Parathyroid adenoma (tissue), 2 donors: ENCODE measurements around the gene EFCAB14.
A peak's percentile ranks its signal among the peaks of the same experiment; 100 is the strongest.

Experiments used
- H2AFZ ChIP-seq: fragments of 300-600 bp; sonication (generic); one replicate; pipeline ENCODE4 v1.7.0; 2017; ENCODE audit warnings: antibody characterized with exemption, mild to moderate bottlenecking
- H3K27ac ChIP-seq: fragments of 300-600 bp; sonication (generic); one replicate; pipeline ENCODE4 v1.7.0; 2017
- H3K27me3 ChIP-seq: fragments of 300-600 bp; sonication (generic); one replicate; pipeline ENCODE4 v1.7.0; 2017; ENCODE audit warnings: low read length; ENCODE audit not compliant: control insufficient read depth, insufficient read depth
- H3K36me3 ChIP-seq: fragments of 300-600 bp; sonication (generic); one replicate; pipeline ENCODE4 v1.7.0; 2017; ENCODE audit warnings: low read length; ENCODE audit not compliant: control insufficient read depth, insufficient read depth
- H3K4me1 ChIP-seq: fragments of 300-600 bp; sonication (generic); one replicate; pipeline ENCODE4 v1.7.0; 2017; ENCODE audit warnings: control low read depth
- H3K4me2 ChIP-seq: fragments of 300-600 bp; sonication (generic); one replicate; pipeline ENCODE4 v1.7.0; 2017; ENCODE audit warnings: low read length
- H3K4me3 ChIP-seq: fragments of 300-600 bp; sonication (generic); one replicate; pipeline ENCODE4 v1.7.0; 2017; ENCODE audit warnings: low read depth, low read length
- H3K79me2 ChIP-seq: fragments of 300-600 bp; sonication (generic); one replicate; pipeline ENCODE4 v1.7.0; 2017; ENCODE audit warnings: control low read depth
- H3K9ac ChIP-seq: fragments of 300-600 bp; sonication (generic); one replicate; pipeline ENCODE4 v1.7.0; 2017; ENCODE audit warnings: mild to moderate bottlenecking
- H3K9me3 ChIP-seq: fragments of 300-600 bp; sonication (generic); one replicate; pipeline ENCODE4 v1.7.0; 2017; ENCODE audit warnings: low read length; ENCODE audit not compliant: control insufficient read depth
- TF ChIP-seq, protein P1 (sequence below): fragments of 300-600 bp; sonication (generic); IDR thresholded peaks from one replicate; pipeline ENCODE4 v1.7.0; 2017; ENCODE audit warnings: antibody characterized with exemption, mild to moderate bottlenecking
- donor health status: primary hyperparathyroidism.

The EFCAB14 gene

DNA sequence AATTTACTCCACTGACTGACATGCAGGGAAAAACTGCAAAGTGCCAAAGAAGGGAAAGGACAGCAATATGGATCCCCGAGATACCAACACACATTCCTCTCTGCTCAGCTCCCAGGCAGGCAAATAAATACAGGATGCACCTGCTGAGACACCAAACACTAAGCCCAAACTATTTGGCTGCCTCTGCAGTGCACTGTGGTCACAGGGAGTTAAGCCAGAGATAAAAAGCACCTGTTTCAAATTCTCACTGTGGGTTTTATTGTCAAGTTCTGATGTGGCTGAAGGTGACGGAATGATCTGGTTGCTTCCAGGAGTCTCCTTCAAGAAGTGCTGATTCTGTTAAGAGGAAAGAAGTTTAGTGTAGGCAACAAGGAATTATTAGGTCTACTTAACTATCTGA, 29.6 kb downstream of the EFCAB14 start:
- TF ChIP-seq, protein P1, sequence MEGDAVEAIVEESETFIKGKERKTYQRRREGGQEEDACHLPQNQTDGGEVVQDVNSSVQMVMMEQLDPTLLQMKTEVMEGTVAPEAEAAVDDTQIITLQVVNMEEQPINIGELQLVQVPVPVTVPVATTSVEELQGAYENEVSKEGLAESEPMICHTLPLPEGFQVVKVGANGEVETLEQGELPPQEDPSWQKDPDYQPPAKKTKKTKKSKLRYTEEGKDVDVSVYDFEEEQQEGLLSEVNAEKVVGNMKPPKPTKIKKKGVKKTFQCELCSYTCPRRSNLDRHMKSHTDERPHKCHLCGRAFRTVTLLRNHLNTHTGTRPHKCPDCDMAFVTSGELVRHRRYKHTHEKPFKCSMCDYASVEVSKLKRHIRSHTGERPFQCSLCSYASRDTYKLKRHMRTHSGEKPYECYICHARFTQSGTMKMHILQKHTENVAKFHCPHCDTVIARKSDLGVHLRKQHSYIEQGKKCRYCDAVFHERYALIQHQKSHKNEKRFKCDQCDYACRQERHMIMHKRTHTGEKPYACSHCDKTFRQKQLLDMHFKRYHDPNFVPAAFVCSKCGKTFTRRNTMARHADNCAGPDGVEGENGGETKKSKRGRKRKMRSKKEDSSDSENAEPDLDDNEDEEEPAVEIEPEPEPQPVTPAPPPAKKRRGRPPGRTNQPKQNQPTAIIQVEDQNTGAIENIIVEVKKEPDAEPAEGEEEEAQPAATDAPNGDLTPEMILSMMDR: no peak
- Histone ChIP-seq H3K36me3 (no peaks in the 10 kb centered on the region), H3K4me2 (no peak overlapping the region), H3K9me3 (no peaks in the 10 kb centered on the region), H3K27me3 (no peaks in the 10 kb centered on the region), H3K27ac (no peak overlapping the region), H3K4me3 (no peak overlapping the region), H3K4me1 (peaks cover 23% of the 10 kb centered on the region), H3K79me2 (no peaks in the 10 kb centered on the region), H2AFZ (no peak overlapping the region), H3K9ac (no peak overlapping the region)

DNA sequence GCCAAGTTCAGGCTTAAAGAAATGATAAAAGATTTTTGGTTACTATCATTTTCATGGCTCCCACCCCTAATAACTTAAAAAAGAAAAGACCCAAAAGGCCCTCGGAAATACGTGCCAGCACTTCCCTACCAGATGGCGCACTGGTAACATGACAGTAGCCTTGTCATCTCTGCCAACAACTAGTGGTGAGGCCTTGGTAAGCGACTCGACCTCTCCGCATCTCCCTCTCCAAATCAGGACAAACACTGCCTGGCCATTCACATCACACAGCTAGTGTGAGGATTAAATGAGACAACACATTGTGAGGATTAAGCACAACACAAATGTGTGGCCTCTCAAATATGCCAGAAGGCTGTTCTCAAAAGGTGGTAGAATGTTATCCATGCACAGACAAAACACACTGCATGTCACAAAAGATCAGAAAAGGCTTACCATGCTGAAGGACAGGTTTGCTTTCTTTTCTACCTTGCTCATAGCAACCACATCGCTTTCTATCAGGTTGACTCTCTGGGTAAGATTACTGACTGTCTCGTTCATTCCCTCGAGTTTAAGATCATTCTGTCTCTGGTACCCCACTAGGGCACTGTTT, 30.9 kb downstream of the EFCAB14 start:
- Histone ChIP-seq H3K27ac (no peak overlapping the region), H3K4me3 (no peak overlapping the region), H3K9ac (no peak overlapping the region)

DNA sequence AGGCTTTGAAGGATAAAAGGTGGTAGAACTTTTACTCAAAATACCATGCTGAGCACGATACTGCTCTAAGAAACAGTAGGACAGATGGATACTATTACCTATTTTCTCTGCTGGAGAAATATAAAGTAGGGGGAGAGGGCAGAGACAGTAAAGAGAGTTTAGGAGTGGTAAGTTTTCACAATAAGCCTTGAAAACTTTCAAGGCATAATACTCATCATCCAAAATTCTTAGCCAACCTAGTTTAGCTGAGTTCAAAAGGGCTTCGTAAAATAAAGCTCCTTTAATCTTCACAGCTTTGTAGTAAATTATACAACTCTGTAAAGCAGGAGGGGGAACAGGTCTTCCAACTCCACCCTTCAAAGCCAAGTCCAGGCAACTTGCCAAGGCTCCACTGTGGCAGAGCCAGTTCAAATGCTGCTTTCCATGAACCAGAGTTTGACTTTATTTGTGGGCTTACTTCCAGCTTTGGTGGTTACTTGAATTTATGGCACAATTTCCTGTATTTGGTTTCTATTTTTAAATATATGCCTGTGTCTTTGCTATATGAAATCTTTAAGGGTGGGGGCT, 31.7 kb downstream of the EFCAB14 start:
- Histone ChIP-seq H3K9ac (no peak overlapping the region), H3K36me3 (no peaks in the 10 kb centered on the region)

More for the DNA sequence above, 30.9 kb downstream of the EFCAB14 start:
- TF ChIP-seq, protein P1: no peak
- Histone ChIP-seq H3K4me1 (peaks cover 25% of the 10 kb centered on the region), H2AFZ (no peak overlapping the region), H3K9me3 (no peaks in the 10 kb centered on the region), H3K4me2 (peak overlapping the region; percentile 55), H3K27me3 (no peaks in the 10 kb centered on the region), H3K36me3 (no peaks in the 10 kb centered on the region), H3K79me2 (no peaks in the 10 kb centered on the region)

DNA sequence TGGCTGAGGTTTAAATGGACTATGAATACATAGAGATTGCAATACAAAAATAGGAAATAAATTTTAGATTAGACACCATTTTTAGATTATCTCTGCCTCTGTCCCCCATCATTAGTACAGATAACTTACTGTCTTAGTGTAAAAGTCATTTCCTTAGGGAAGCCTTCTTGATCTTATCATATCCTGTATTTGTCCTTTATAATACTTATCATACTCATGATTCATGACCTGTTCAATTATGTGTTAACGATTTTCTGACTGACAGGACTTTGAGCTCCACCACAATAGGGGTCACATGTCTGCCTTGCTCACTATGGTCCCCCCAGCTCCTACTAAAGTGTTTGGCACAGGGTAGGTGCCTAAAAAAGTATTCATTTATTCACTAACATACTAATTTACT, 32.7 kb downstream of the EFCAB14 start:
- Histone ChIP-seq H3K27ac (no peak overlapping the region), H3K4me1 (peaks cover 15% of the 10 kb centered on the region), H3K36me3 (no peaks in the 10 kb centered on the region)

More for the DNA sequence above, 31.7 kb downstream of the EFCAB14 start:
- peak overlapping the region; percentile 55 for H3K4me2 ChIP-seq
- no peaks in the 10 kb centered on the region for H3K27me3 ChIP-seq
- no peak overlapping the region for H2AFZ ChIP-seq
- H3K27ac ChIP-seq: peak overlapping the region; percentile 32
- H3K79me2 ChIP-seq: no peaks in the 10 kb centered on the region
- H3K9me3 ChIP-seq: no peaks in the 10 kb centered on the region
- H3K4me1 ChIP-seq: peaks cover 17% of the 10 kb centered on the region
- TF ChIP-seq, protein P1: no peak
- peak overlapping the region; percentile 27 for H3K4me3 ChIP-seq

More for the DNA sequence above, 32.7 kb downstream of the EFCAB14 start:
- Histone ChIP-seq H2AFZ (no peak overlapping the region), H3K9ac (no peak overlapping the region), H3K4me3 (no peak overlapping the region), H3K9me3 (no peaks in the 10 kb centered on the region), H3K27me3 (no peaks in the 10 kb centered on the region), H3K4me2 (peak overlapping the region; percentile 34), H3K79me2 (no peaks in the 10 kb centered on the region)
- TF ChIP-seq, protein P1: no peak
